HEK293 (cell line): ENCODE measurements around the gene SEC24B.

Experiments
- ZBTB17 ChIP-seq: fragments of 450-650 bp; formaldehyde crosslinking; IDR thresholded peaks from 2 replicates; pipeline ENCODE4 v1.5.1; 2016; ENCODE audit warnings: missing biosample characterization, missing genetic modification characterization
- ZBTB20 ChIP-seq: fragments of 450-650 bp; formaldehyde crosslinking; IDR thresholded peaks from 2 replicates; pipeline ENCODE4 v1.5.1; 2016; ENCODE audit warnings: missing biosample characterization, missing genetic modification characterization
- ZNF169 ChIP-seq: fragments of 450-650 bp; formaldehyde crosslinking; IDR thresholded peaks from 2 replicates; pipeline ENCODE4 v1.5.1; 2016; ENCODE audit warnings: missing biosample characterization, missing genetic modification characterization
- ZNF174 ChIP-seq: fragments of 450-650 bp; formaldehyde crosslinking; IDR thresholded peaks from 2 replicates; pipeline ENCODE4 v1.5.0; 2017; ENCODE audit warnings: missing biosample characterization, mild to moderate bottlenecking, missing genetic modification characterization
- ZNF23 ChIP-seq: fragments of 450-650 bp; formaldehyde crosslinking; IDR thresholded peaks from 2 replicates; pipeline ENCODE4 v1.5.1; 2016; ENCODE audit warnings: missing biosample characterization, missing genetic modification characterization, borderline replicate concordance
- ZNF239 ChIP-seq: fragments of 450-650 bp; formaldehyde crosslinking; IDR thresholded peaks from 2 replicates; pipeline ENCODE4 v1.5.1; 2016; ENCODE audit warnings: missing biosample characterization, missing genetic modification characterization
- ZNF785 ChIP-seq: fragments of 450-650 bp; formaldehyde crosslinking; IDR thresholded peaks from 2 replicates; pipeline ENCODE4 v1.5.1; 2016; ENCODE audit warnings: missing biosample characterization, missing genetic modification characterization
- ZSCAN23 ChIP-seq: fragments of 450-650 bp; formaldehyde crosslinking; IDR thresholded peaks from 2 replicates; pipeline ENCODE4 v1.5.1; 2016; ENCODE audit warnings: missing biosample characterization, missing genetic modification characterization
- TF ChIP-seq, protein P1 (sequence below): fragments of 450-650 bp; formaldehyde crosslinking; IDR thresholded peaks from 2 replicates; pipeline ENCODE4 v1.5.1; 2016; ENCODE audit warnings: missing biosample characterization, missing genetic modification characterization

DNA sequence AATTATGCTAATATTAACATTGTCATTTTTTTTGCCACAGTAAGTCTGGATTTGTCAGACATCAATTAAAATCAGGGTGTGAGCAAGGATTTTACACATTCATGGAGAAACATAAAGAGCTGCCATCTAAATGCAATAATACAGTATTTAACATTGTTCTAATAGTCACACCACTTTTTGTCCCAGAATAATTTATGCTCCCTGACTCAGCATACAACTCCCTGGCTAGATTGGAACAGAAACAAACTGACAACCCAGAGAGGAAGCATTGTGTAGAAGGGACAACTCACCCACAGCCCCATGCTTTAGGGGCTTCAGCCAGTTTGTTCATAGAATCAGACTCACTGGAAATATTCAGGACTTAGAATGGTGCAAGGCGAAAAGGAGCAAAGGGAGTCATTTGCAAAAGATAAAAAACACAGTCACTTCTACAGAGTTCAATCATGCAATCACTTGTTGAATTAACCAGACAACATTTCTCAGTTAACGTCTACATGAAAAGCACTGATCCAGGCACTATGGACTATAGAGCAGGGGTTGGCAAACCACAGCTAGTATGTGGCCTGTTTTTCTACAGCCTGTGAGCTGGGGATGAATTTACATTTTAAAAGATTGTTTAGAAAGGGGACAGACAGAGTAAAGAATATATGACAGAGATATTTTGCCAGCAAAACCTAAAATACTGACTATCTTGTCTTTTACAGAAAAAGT, 26.4 kb upstream of the SEC24B start:
- TF ChIP-seq ZBTB20 (tag by site-specific recombination): no peak
- TF ChIP-seq ZNF174 (tag by site-specific recombination): no peak
- no peak for TF ChIP-seq ZNF239 (tag by site-specific recombination)
- no peak for TF ChIP-seq ZNF23
- TF ChIP-seq, protein P1, sequence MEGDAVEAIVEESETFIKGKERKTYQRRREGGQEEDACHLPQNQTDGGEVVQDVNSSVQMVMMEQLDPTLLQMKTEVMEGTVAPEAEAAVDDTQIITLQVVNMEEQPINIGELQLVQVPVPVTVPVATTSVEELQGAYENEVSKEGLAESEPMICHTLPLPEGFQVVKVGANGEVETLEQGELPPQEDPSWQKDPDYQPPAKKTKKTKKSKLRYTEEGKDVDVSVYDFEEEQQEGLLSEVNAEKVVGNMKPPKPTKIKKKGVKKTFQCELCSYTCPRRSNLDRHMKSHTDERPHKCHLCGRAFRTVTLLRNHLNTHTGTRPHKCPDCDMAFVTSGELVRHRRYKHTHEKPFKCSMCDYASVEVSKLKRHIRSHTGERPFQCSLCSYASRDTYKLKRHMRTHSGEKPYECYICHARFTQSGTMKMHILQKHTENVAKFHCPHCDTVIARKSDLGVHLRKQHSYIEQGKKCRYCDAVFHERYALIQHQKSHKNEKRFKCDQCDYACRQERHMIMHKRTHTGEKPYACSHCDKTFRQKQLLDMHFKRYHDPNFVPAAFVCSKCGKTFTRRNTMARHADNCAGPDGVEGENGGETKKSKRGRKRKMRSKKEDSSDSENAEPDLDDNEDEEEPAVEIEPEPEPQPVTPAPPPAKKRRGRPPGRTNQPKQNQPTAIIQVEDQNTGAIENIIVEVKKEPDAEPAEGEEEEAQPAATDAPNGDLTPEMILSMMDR: no peak
- TF ChIP-seq ZBTB17 (tag by site-specific recombination): no peak
- TF ChIP-seq ZSCAN23: no peak
- TF ChIP-seq ZNF169 (tag by site-specific recombination): no peak
- TF ChIP-seq ZNF785 (tag by site-specific recombination): no peak
